Measurements from ENCODE around the gene TADA2B.

DNA sequence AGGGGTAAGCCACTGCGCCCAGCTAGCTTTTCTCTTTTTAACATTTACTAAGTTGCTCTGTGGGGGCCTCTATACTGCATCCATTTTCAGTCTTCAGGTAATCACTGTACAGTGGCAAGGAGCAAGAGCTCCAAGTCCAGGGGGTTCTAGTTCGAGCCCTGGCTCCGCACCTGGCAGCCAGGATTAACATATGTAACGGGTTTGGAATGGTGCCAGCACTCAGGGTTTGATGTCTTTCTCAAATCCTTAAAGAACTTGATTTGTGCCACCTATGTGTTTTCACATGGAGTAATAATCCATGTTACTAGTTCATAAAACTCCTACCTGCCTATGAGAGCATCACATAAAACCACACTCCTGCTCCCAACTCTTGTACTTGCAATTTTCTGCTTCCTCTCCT, 20.2 kb downstream of the TADA2B start:
- TF ChIP-seq CTCF (conservative IDR thresholded peaks at IDR 0.05; ENCODE audit: low read depth, low read length) (no peak), BHLHE40 (IDR thresholded peaks at IDR 0.05; ENCODE audit: low read depth, low read length) (no peak), RFX5 (IDR thresholded peaks at IDR 0.05; ENCODE audit: low read depth, low read length) (no peak), FOS (IDR thresholded peaks at IDR 0.05; ENCODE audit: low read depth, low read length) (no peak), MAFK (IDR thresholded peaks at IDR 0.05; ENCODE audit: low read depth, low read length) (no peak), MXI1 (IDR thresholded peaks at IDR 0.05; ENCODE audit: borderline replicate concordance, low read depth, low read length) (no peak)

Data from IMR-90 (cell line).